Measurements from ENCODE around the gene ANKRD1.

- no peak for TF ChIP-seq EZH2 (IDR thresholded peaks at IDR 0.05)
- no peak for TF ChIP-seq POLR2AphosphoS5 (IDR thresholded peaks at IDR 0.05; ENCODE audit: borderline replicate concordance, low read depth, low read length)
These were observed 37.9 kb upstream of the ANKRD1 start for GRCh38 chr10:90958781-90959180.

All from SK-N-MC (cell line).